Retinal pigment epithelial cell (primary cell): Measurements from ENCODE around the gene FAM204A.

ENCODE experiments used
- DNase-seq: peaks from one replicate; pipeline ENCODE4 v3.0.0-alpha.2; 2010; ENCODE audit warnings: low read depth
- H3K4me3 ChIP-seq: 2 replicates; pipeline ENCODE4 v1.5.1; 2011; ENCODE audit warnings: mild to moderate bottlenecking, low read length, control low read depth, moderate library complexity
- TF ChIP-seq, protein P1 (sequence below): conservative IDR thresholded peaks from 2 replicates; pipeline ENCODE4 v1.5.1; 2011; ENCODE audit warnings: low read depth, low read length, control low read depth, inconsistent platforms

The FAM204A gene

DNA sequence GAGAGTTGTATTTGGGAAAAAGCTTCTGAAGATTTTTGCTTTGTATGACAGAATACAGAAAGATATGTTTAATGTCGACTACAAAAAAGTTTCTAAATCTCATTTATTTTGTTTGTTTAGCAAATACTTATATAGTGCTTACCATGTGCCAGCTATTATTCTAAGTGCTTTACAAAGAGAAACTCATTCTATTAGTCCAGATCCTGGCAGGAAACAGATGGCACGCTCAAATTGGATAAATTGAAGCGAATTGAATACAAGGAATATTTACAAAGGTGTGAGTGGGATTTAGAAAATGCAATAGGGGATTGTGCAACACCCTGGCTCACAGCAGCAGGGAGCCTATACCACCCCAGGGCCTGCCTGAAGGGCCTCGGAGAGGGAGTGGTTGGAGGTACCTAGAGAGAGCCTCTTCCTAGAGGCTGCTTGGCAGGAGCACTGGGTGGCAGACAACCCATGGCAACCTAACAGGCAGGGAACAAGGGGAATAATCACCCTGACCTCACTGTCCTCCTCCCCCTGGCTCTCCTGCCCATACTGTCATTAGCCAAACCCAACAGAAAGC is 27.6 kb upstream of the FAM204A start:
- no peak for DNase-seq
- TF ChIP-seq, protein P1, sequence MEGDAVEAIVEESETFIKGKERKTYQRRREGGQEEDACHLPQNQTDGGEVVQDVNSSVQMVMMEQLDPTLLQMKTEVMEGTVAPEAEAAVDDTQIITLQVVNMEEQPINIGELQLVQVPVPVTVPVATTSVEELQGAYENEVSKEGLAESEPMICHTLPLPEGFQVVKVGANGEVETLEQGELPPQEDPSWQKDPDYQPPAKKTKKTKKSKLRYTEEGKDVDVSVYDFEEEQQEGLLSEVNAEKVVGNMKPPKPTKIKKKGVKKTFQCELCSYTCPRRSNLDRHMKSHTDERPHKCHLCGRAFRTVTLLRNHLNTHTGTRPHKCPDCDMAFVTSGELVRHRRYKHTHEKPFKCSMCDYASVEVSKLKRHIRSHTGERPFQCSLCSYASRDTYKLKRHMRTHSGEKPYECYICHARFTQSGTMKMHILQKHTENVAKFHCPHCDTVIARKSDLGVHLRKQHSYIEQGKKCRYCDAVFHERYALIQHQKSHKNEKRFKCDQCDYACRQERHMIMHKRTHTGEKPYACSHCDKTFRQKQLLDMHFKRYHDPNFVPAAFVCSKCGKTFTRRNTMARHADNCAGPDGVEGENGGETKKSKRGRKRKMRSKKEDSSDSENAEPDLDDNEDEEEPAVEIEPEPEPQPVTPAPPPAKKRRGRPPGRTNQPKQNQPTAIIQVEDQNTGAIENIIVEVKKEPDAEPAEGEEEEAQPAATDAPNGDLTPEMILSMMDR, result no peak
- no peak overlapping the region for H3K4me3 ChIP-seq

DNA sequence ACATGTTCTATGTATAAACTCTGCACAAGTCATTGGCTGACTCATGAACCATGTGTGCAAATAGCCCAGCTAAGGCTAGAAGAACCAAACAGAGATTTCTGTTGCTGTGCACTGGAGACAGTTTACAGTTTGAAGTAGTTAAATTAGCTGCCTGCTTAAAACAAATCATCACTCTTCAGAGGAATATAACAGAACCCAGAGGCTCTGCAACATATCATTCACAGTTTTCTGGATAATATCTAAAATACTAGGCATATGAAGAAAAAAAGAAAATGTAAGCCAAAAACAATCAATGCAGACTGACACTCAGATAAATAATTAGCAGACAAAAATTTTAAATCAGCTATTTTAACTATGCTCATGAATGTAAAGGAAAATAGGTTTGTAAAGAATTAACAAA is 23.6 kb upstream of the FAM204A start:
- TF ChIP-seq, protein P1, result no peak
- no peak overlapping the region for H3K4me3 ChIP-seq
- DNase-seq, result no peak

DNA sequence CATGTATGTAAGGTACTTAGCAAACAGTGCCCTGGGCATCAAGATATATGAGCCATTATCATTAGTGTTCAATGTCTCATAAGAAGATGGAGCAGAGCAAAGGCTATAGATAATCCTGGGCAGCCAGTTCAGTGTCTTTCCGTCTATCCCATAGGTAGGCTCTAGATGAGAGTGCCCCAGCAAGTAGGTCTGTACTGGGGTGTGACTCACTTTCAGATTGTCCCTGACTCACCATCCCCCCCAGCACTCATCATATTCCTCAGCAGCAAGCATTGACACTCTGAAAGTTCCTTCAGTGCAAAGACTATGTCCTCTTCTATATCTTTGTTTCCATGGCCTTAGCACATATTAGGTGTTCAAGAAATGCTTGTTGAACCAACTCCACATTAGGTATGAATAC is 20.0 kb upstream of the FAM204A start:
- no peak for DNase-seq
- H3K4me3 ChIP-seq, result no peak overlapping the region
- TF ChIP-seq, protein P1, result no peak

DNA sequence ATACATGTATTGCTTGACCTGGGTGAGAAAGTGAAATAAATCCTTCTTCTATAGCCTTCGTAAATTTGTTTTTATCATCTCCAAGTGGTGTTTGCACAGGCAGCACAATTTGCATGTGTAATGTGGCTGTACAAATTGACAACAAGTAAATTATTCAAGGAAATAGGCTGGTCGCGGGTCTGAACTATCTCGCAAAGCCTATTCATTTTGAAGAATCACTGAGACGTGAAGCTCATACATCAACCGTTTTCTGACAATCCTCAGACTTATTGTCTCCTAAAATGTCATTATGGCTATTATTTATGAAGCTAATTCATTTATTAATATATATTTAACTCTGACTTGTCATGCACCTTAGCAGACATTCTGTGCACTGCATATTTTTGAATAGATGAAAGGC is 16.2 kb upstream of the FAM204A start:
- no peak overlapping the region for H3K4me3 ChIP-seq
- TF ChIP-seq, protein P1, result no peak
- no peak for DNase-seq

DNA sequence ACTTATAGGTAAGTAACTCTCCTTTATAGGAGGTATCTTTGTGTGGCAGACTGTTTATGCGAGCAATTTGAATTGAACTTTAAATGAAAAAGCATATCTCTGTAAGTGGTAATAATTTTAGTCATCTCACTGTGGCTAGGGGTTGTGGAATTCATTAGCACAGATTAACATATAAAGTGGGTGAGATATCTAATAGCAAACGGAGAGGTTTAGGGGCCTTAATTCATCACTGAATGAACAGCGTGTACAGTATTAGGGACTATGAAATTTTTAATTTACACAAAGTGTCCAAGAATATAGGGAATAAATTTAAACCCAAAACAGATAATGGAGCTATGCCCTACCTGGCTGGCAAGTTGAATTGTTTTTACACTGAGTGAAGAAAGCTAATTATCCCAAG is 15.7 kb upstream of the FAM204A start:
- DNase-seq, result no peak
- no peak overlapping the region for H3K4me3 ChIP-seq
- TF ChIP-seq, protein P1, result no peak

DNA sequence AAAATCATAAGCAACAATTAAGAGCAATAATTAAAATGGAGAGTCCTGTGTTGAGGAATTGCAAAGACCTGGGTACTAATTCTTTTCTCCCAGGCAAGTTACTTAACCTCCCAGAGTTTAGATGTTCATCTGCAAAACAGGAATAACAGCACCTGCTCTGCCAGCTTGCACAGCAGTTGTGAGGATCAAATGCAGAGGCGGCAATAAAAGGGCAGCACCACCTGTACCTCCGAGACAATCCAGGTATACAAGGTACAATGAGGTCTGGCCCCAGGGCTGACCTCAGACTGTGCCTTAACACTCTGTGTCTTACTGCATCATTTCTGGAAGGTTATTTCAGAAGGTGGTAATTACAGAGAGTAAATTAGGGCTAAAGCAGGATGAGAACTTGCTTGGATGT is 14.5 kb upstream of the FAM204A start:
- DNase-seq, result no peak
- H3K4me3 ChIP-seq, result no peak overlapping the region
- TF ChIP-seq, protein P1, result no peak

DNA sequence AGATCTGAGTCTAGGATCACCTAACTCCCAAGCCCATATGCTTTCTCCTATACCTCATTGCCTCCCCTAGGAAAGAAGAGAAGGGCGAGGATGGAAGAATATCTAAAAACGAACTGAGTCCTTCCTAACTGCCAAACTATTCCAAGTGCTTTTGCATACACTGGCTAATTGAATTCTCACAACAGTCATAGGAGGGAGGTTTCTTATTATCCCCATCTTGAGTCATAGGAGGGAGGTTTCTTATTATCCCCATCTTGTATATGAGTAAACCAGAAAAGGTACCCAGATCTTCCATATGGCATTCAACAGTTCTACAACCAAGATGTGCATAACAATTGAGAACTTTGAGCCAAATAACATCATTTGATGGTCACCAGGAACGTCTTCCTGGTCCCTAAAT is 13.1 kb upstream of the FAM204A start:
- H3K4me3 ChIP-seq, result no peak overlapping the region
- no peak for DNase-seq
- TF ChIP-seq, protein P1, result no peak
